Rectal smooth muscle tissue (tissue), 1 donor: ENCODE data around the gene YWHAE.

Experiments
- H3K27ac ChIP-seq: one replicate; pipeline ENCODE4 v1.7.0; 2013; ENCODE audit warnings: low read depth, low read length, inconsistent platforms
- H3K27me3 ChIP-seq: one replicate; pipeline ENCODE4 v1.7.0; 2013; ENCODE audit warnings: low read length; ENCODE audit not compliant: control insufficient read depth, insufficient read depth
- H3K36me3 ChIP-seq: one replicate; pipeline ENCODE4 v1.7.0; 2013; ENCODE audit warnings: low read length; ENCODE audit not compliant: control insufficient read depth, insufficient read depth
- H3K4me1 ChIP-seq: one replicate; pipeline ENCODE4 v1.7.0; 2013; ENCODE audit warnings: low read length; ENCODE audit not compliant: control insufficient read depth, insufficient read depth
- H3K4me3 ChIP-seq: one replicate; pipeline ENCODE4 v1.7.0; 2013; ENCODE audit warnings: low read length
- H3K9ac ChIP-seq: one replicate; pipeline ENCODE4 v1.7.0; 2013; ENCODE audit warnings: low read length

The YWHAE gene

GRCh38 chr17:1340371-1340770, 59.7 kb downstream of the YWHAE start:
- no peak overlapping the region for H3K27ac ChIP-seq
- H3K4me1 ChIP-seq: no peaks in the 10 kb centered on the region
- H3K4me3 ChIP-seq: no peak overlapping the region
- H3K36me3 ChIP-seq: peaks cover 12% of the 10 kb centered on the region
- no peaks in the 10 kb centered on the region for H3K27me3 ChIP-seq
- no peak overlapping the region for H3K9ac ChIP-seq

- no peak overlapping the region for H3K4me3 ChIP-seq
- no peak overlapping the region for H3K27ac ChIP-seq
- no peak overlapping the region for H3K9ac ChIP-seq
- no peaks in the 10 kb centered on the region for H3K27me3 ChIP-seq
- no peaks in the 10 kb centered on the region for H3K4me1 ChIP-seq
- H3K36me3 ChIP-seq: no peaks in the 10 kb centered on the region
Measured at GRCh38 chr17:1331708-1332107, 68.3 kb downstream of the YWHAE start.

DNA sequence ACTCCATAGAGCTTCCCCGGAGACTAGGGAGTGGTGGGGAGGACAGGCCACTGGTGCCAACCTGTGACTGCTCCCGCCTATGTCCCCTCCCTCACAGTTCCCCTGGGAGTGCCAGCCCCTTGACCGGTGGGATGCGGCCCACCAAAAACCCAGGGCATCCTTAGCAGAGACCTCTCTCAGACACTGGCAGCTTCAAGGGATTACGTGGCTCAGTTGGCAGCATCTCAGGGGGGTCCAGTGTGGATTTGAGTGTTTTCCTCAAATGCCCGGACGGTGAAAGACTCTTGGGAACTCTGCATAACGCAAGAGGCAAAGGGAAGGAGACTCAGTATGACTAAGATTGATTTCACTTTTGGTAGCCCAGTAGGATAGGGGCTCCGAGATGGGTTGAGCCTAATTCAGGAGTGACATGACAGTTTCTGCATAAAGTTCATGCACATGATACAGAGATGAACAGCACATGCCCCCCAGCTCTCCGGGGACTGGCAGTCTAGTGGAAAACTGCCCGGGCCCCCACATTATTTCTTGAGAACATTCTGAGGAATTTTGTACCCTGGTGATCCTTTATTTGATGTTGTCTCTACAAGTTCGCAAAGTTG, 70.2 kb downstream of the YWHAE start:
- Histone ChIP-seq H3K27me3 (no peaks in the 10 kb centered on the region), H3K9ac (no peak overlapping the region), H3K4me3 (no peak overlapping the region), H3K4me1 (no peaks in the 10 kb centered on the region), H3K27ac (no peak overlapping the region), H3K36me3 (no peaks in the 10 kb centered on the region)

GRCh38 chr17:1328437-1328836, 71.6 kb downstream of the YWHAE start:
- no peak overlapping the region for H3K27ac ChIP-seq
- no peak overlapping the region for H3K9ac ChIP-seq

GRCh38 chr17:1325766-1326165, 74.3 kb downstream of the YWHAE start:
- H3K4me3 ChIP-seq: no peak overlapping the region
- H3K9ac ChIP-seq: no peak overlapping the region
- no peaks in the 10 kb centered on the region for H3K36me3 ChIP-seq
- H3K27me3 ChIP-seq: no peaks in the 10 kb centered on the region
- no peak overlapping the region for H3K27ac ChIP-seq
- H3K4me1 ChIP-seq: no peaks in the 10 kb centered on the region

More at GRCh38 chr17:1328437-1328836, 71.6 kb downstream of the YWHAE start:
- Histone ChIP-seq H3K4me3 (no peak overlapping the region), H3K4me1 (no peaks in the 10 kb centered on the region), H3K27me3 (no peaks in the 10 kb centered on the region), H3K36me3 (no peaks in the 10 kb centered on the region)

GRCh38 chr17:1324201-1324771, 75.7 kb downstream of the YWHAE start:
- Histone ChIP-seq H3K27me3 (no peaks in the 10 kb centered on the region), H3K27ac (no peak overlapping the region), H3K9ac (no peak overlapping the region), H3K36me3 (no peaks in the 10 kb centered on the region), H3K4me3 (no peak overlapping the region), H3K4me1 (no peaks in the 10 kb centered on the region)

- no peaks in the 10 kb centered on the region for H3K4me1 ChIP-seq
- no peak overlapping the region for H3K9ac ChIP-seq
- H3K4me3 ChIP-seq: no peak overlapping the region
- no peak overlapping the region for H3K27ac ChIP-seq
- no peaks in the 10 kb centered on the region for H3K36me3 ChIP-seq
- H3K27me3 ChIP-seq: no peaks in the 10 kb centered on the region
Measured at GRCh38 chr17:1323336-1323735, 76.7 kb downstream of the YWHAE start.

GRCh38 chr17:1322480-1322879, 77.5 kb downstream of the YWHAE start:
- H3K27ac ChIP-seq: no peak overlapping the region
- no peak overlapping the region for H3K9ac ChIP-seq
- H3K36me3 ChIP-seq: no peaks in the 10 kb centered on the region
- H3K4me1 ChIP-seq: no peaks in the 10 kb centered on the region
- H3K27me3 ChIP-seq: no peaks in the 10 kb centered on the region
- no peak overlapping the region for H3K4me3 ChIP-seq

- no peaks in the 10 kb centered on the region for H3K27me3 ChIP-seq
- no peak overlapping the region for H3K27ac ChIP-seq
- H3K4me1 ChIP-seq: no peaks in the 10 kb centered on the region
- H3K4me3 ChIP-seq: no peak overlapping the region
- H3K9ac ChIP-seq: no peak overlapping the region
- no peaks in the 10 kb centered on the region for H3K36me3 ChIP-seq
Measured at GRCh38 chr17:1322014-1322428, 78.0 kb downstream of the YWHAE start.

- no peak overlapping the region for H3K4me3 ChIP-seq
Measured at GRCh38 chr17:1315891-1316403, 84.1 kb downstream of the YWHAE start.

GRCh38 chr17:1315409-1315808, 84.6 kb downstream of the YWHAE start:
- Histone ChIP-seq H3K36me3 (no peaks in the 10 kb centered on the region), H3K27ac (no peak overlapping the region), H3K4me3 (no peak overlapping the region), H3K27me3 (peaks cover 10% of the 10 kb centered on the region), H3K9ac (no peak overlapping the region), H3K4me1 (no peaks in the 10 kb centered on the region)

More at GRCh38 chr17:1315891-1316403, 84.1 kb downstream of the YWHAE start:
- Histone ChIP-seq H3K9ac (no peak overlapping the region), H3K4me1 (no peaks in the 10 kb centered on the region), H3K27me3 (peaks cover 10% of the 10 kb centered on the region), H3K36me3 (no peaks in the 10 kb centered on the region), H3K27ac (no peak overlapping the region)

GRCh38 chr17:1313270-1314005, 86.6 kb downstream of the YWHAE start:
- Histone ChIP-seq H3K36me3 (no peaks in the 10 kb centered on the region), H3K27me3 (peaks cover 10% of the 10 kb centered on the region), H3K4me3 (no peak overlapping the region), H3K9ac (no peak overlapping the region), H3K27ac (no peak overlapping the region), H3K4me1 (no peaks in the 10 kb centered on the region)
